NT2/D1 (cell line): ENCODE measurements around the gene TMEM40.

Experiments
- SUZ12 ChIP-seq: IDR thresholded peaks from 2 replicates; pipeline ENCODE4 v1.6.1; 2011; ENCODE audit not compliant: insufficient read length, insufficient read depth; ENCODE audit errors: extremely low read depth
- YY1 ChIP-seq: IDR thresholded peaks from 2 replicates; pipeline ENCODE4 v1.6.1; 2011; ENCODE audit not compliant: insufficient read length, insufficient read depth
- ZNF274 ChIP-seq: IDR thresholded peaks from 2 replicates; pipeline ENCODE4 v1.6.1; 2011; ENCODE audit warnings: mild to moderate bottlenecking, low read depth, low read length

DNA sequence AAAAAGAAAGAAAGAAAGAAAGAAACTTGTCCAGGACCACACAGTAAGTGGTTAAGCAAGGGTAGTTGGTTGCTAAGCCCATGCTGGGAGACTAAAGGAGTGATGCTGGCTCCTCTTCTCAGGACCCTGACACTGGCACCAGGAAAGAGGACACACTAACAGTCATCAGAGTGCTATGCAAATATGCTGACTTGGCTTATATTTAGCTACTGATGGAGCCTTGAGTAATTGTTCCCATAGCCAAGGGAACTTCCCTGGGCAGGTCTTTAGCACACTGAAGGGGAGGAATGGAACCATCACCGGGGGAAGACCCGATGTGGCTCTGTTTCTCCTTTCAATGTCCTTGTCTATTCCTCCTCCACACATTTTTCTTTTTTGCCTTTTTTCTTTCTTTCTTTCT lies 6.2 kb downstream of the TMEM40 start:
- TF ChIP-seq YY1 (no peak), SUZ12 (no peak), ZNF274 (no peak)
